SU-DHL-6 (cell line): Measurements from ENCODE around the gene KIAA1586.

Experiments used
- EZH2phosphoT487 ChIP-seq: fragments of 200-600 bp; sonication (generic), shearing (Covaris generic); conservative IDR thresholded peaks from 2 replicates; pipeline ENCODE4 v1.6.1; 2018; ENCODE audit warnings: mild to moderate bottlenecking, antibody characterized with exemption, low read length, moderate library complexity, mixed read lengths
- TF ChIP-seq, protein P1 (sequence below): fragments of 200-600 bp; sonication (generic); IDR thresholded peaks from one replicate; pipeline ENCODE4 v1.5.1; 2017; ENCODE audit warnings: antibody characterized with exemption, mild to moderate bottlenecking, low read length, moderate library complexity; ENCODE audit not compliant: insufficient read depth, poor library complexity, severe bottlenecking

DNA sequence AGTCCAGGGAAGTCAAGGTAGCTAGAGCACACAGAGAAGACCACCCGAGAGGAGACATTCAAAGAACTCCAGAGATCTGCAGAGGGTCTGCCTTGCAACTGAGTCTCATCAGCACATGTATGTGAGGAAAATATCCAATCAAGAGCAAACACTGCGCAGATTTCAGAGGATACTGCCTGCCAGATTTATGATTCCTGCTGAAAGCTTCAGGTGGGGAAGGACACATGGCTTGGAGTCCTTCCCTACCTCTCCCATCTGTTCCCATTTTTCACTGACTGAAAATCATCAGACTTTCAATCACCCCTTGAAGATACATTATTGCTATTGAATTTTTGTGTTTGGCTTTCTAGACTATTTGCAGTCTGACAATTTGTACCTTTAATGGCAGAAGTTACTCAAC, 7.6 kb upstream of the KIAA1586 start:
- TF ChIP-seq, protein P1, sequence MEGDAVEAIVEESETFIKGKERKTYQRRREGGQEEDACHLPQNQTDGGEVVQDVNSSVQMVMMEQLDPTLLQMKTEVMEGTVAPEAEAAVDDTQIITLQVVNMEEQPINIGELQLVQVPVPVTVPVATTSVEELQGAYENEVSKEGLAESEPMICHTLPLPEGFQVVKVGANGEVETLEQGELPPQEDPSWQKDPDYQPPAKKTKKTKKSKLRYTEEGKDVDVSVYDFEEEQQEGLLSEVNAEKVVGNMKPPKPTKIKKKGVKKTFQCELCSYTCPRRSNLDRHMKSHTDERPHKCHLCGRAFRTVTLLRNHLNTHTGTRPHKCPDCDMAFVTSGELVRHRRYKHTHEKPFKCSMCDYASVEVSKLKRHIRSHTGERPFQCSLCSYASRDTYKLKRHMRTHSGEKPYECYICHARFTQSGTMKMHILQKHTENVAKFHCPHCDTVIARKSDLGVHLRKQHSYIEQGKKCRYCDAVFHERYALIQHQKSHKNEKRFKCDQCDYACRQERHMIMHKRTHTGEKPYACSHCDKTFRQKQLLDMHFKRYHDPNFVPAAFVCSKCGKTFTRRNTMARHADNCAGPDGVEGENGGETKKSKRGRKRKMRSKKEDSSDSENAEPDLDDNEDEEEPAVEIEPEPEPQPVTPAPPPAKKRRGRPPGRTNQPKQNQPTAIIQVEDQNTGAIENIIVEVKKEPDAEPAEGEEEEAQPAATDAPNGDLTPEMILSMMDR = no peak
- TF ChIP-seq EZH2phosphoT487 = no peak
